Activated B cell treated with CpG ODN at 0.5 μM for 24 hours (primary cell): ENCODE results near the gene HEMGN. TPM values are rescaled to one million over a fixed set of nuclear protein-coding genes. Genes with fewer than 3 reads are reported as not detected.

Source experiments
- ATAC-seq: fragments of 200-7000 bp; cut with Tn5 transposase; one replicate; pipeline ENCODE4 v1.10.0; 2021; ENCODE audit warnings: low read depth, mild to moderate bottlenecking, moderate library complexity
- CTCF ChIA-PET: fragments of 350-600 bp; sonication (Branson Sonifier 250); formaldehyde crosslinking; loops from one replicate; lab custom pipeline; 2021; ENCODE audit warnings: antibody characterized with exemption; lab: Charles Lee
- POLR2A ChIA-PET: fragments of 350-600 bp; sonication (Branson Sonifier 250); formaldehyde crosslinking; loops from one replicate; lab custom pipeline; 2021; ENCODE audit warnings: antibody characterized with exemption; lab: Charles Lee
- DNase-seq: peaks from one replicate; pipeline ENCODE4 v3.0.0; 2022
- H3K27ac Mint-ChIP-seq: one replicate; pipeline ENCODE4 v1.8.0; 2020; ENCODE audit warnings: mixed read lengths
- H3K27me3 Mint-ChIP-seq: one replicate; pipeline ENCODE4 v1.8.0; 2021; ENCODE audit warnings: mixed read lengths
- H3K36me3 Mint-ChIP-seq: one replicate; pipeline ENCODE4 v1.8.0; 2021; ENCODE audit warnings: low read depth, mixed read lengths
- H3K4me1 Mint-ChIP-seq: one replicate; pipeline ENCODE4 v1.8.0; 2021; ENCODE audit warnings: mixed read lengths
- H3K4me3 Mint-ChIP-seq: one replicate; pipeline ENCODE4 v1.8.0; 2020; ENCODE audit warnings: mild to moderate bottlenecking, mixed read lengths
- H3K9me3 Mint-ChIP-seq: one replicate; pipeline ENCODE4 v1.8.0; 2020; ENCODE audit warnings: mixed read lengths
- CTCF ChIP-seq: fragments of 200-600 bp; IDR thresholded peaks from one replicate; pipeline ENCODE4 v1.8.0; 2022; ENCODE audit warnings: antibody characterized with exemption, mild to moderate bottlenecking
- intact Hi-C: fragments of 100-400 bp; cut with micrococcal nuclease; formaldehyde crosslinking; loops from one replicate; pipeline ENCODE4 v1.15.1; 2024
- total RNA-seq: library from RNA; stranded (reverse); gene quantifications from 2 replicates; pipeline ENCODE4 v1.2.3, GENCODE V29; 2022

The HEMGN gene
- total RNA-seq, 1 donor from 2014 or later: 0.11 TPM

DNA sequence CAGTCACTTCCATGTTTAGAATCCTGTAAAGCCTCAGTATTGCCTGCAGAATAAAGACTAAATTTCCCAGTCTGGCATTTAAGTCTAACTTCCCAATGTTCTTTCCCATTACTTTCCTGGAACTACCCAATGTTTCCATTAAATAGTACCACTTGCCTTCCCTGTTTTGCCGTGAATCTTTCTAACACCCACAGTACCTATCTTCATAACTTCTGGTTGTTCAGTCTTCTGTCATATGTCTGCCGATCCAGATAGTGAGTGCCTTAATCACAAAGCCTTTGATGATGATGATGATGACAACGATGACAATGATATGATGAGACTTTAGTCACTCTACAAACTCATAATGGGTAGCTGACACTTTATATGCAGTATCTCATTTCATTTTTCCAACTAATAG, 6.6 kb upstream of the HEMGN start:
- no peak for TF ChIP-seq CTCF
- POLR2A ChIA-PET: no interaction called here
- intact Hi-C loops: no loop called here

GRCh38 chr9:97943308-97943855, 5.4 kb upstream of the HEMGN start:
- Mint-ChIP-seq H3K4me3 (no peak overlapping the region), H3K4me1 (peaks cover 1% of the 10 kb centered on the region), H3K9me3 (no peaks in the 10 kb centered on the region), H3K27me3 (peaks cover 5% of the 10 kb centered on the region), H3K36me3 (no peaks in the 10 kb centered on the region), H3K27ac (no peak overlapping the region)
- CTCF ChIA-PET: interaction anchor here (1.3 kb wide), 1 partner anchor 19 kb away, joined by 4 read pairs; no protein-coding TSS in a partner anchor
- no peak for ATAC-seq
- POLR2A ChIA-PET: no interaction called here
- no peak for TF ChIP-seq CTCF
- intact Hi-C loops: no loop called here
- no peak for DNase-seq

More for the DNA sequence above, 6.6 kb upstream of the HEMGN start:
- no peaks in the 10 kb centered on the region for H3K4me1 Mint-ChIP-seq
- H3K27ac Mint-ChIP-seq: no peak overlapping the region
- H3K4me3 Mint-ChIP-seq: no peak overlapping the region
- no peaks in the 10 kb centered on the region for H3K36me3 Mint-ChIP-seq
- CTCF ChIA-PET: no interaction called here
- H3K9me3 Mint-ChIP-seq: no peaks in the 10 kb centered on the region
- no peak for DNase-seq
- peaks cover 8% of the 10 kb centered on the region for H3K27me3 Mint-ChIP-seq
- ATAC-seq: no peak

- ChIA-PET POLR2A (no interaction called here), CTCF (no interaction called here)
- ATAC-seq (no peak), DNase-seq (no peak)
- Mint-ChIP-seq H3K4me3 (no peak overlapping the region), H3K9me3 (no peaks in the 10 kb centered on the region), H3K27me3 (peaks cover 3% of the 10 kb centered on the region), H3K4me1 (peaks cover 7% of the 10 kb centered on the region), H3K36me3 (no peaks in the 10 kb centered on the region), H3K27ac (no peak overlapping the region)
- intact Hi-C loops: no loop called here
- no peak for TF ChIP-seq CTCF
Observed at GRCh38 chr9:97941323-97941722, 3.4 kb upstream of the HEMGN start.

GRCh38 chr9:97940741-97941140, 2.8 kb upstream of the HEMGN start:
- ATAC-seq (no peak), DNase-seq (no peak)
- Mint-ChIP-seq H3K9me3 (no peaks in the 10 kb centered on the region), H3K36me3 (no peaks in the 10 kb centered on the region), H3K4me1 (peaks cover 7% of the 10 kb centered on the region), H3K27ac (no peak overlapping the region), H3K4me3 (no peak overlapping the region), H3K27me3 (peaks cover 2% of the 10 kb centered on the region)
- POLR2A ChIA-PET: no interaction called here
- intact Hi-C loops: no loop called here
- CTCF ChIA-PET: no interaction called here
- TF ChIP-seq CTCF: no peak

DNA sequence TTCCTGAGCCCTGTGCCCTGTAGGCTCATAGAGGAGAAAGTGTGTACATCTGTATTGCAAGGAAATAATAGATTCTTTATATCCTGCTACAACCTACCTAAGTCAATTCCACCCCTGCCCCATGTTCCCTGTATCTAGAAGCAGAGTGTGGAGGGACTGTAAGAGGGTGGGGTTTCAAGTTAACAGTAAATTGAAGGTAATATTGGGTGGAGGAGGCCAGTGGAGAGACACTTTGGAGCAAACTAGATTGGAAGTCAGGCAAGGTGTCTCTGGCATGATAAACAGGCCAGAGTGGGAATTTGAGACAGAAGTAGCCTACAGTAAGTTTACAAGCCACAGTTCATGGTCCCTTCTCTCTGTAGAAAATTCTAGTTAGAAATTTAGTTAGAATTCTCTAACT, 2.3 kb upstream of the HEMGN start:
- ATAC-seq (no peak), DNase-seq (no peak)
- no peak overlapping the region for H3K27ac Mint-ChIP-seq
- no peaks in the 10 kb centered on the region for H3K36me3 Mint-ChIP-seq
- intact Hi-C loops: no loop called here
- no peak overlapping the region for H3K4me3 Mint-ChIP-seq
- H3K9me3 Mint-ChIP-seq: no peaks in the 10 kb centered on the region
- peaks cover 2% of the 10 kb centered on the region for H3K27me3 Mint-ChIP-seq
- ChIA-PET POLR2A (no interaction called here), CTCF (no interaction called here)
- TF ChIP-seq CTCF: no peak
- peaks cover 7% of the 10 kb centered on the region for H3K4me1 Mint-ChIP-seq
